ENCODE results near the gene YWHAH. TPM values are rescaled to one million over a fixed set of nuclear protein-coding genes. Genes with fewer than 3 reads are reported as not detected.

Gene YWHAH
- total and polyA plus RNA-seq, 8 donors: 40.2 to 106 (median 48.0) TPM

- Histone ChIP-seq H3K9me3 (no peaks in the 10 kb centered on the region), H3K27ac (peak overlapping the region in 1 of 4 donors; percentile 12), H3K27me3 (no peaks in the 10 kb centered on the region), H3K4me3 (peak overlapping the region; percentile 7 to 55 (median 33)), H3K36me3 (no peaks in the 10 kb centered on the region), H3K4me1 (peaks cover 0 to 3% (median 3%) of the 10 kb centered on the region in 3 donors)
- no peak for FAIRE-seq
- TF ChIP-seq, protein P1, sequence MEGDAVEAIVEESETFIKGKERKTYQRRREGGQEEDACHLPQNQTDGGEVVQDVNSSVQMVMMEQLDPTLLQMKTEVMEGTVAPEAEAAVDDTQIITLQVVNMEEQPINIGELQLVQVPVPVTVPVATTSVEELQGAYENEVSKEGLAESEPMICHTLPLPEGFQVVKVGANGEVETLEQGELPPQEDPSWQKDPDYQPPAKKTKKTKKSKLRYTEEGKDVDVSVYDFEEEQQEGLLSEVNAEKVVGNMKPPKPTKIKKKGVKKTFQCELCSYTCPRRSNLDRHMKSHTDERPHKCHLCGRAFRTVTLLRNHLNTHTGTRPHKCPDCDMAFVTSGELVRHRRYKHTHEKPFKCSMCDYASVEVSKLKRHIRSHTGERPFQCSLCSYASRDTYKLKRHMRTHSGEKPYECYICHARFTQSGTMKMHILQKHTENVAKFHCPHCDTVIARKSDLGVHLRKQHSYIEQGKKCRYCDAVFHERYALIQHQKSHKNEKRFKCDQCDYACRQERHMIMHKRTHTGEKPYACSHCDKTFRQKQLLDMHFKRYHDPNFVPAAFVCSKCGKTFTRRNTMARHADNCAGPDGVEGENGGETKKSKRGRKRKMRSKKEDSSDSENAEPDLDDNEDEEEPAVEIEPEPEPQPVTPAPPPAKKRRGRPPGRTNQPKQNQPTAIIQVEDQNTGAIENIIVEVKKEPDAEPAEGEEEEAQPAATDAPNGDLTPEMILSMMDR (IDR thresholded peaks at IDR 0.05): peak; percentile 93 to 97 (median 94)
- WGBS, 2 donors: 14 to 15% methylated on average over 50 to 55 of the region's 55 CpGs
- intact Hi-C loops (cut with DNase I): loop anchor here in 1 of 3 donors (10.0 kb wide), 1 partner anchor 504 kb away; the partner anchor contains the start of gene FBXO7
- DNase-seq: peak; percentile 71 to 99 (median 90)
- peak; percentile 91 to 97 (median 96) for ATAC-seq
These were observed 26.4 kb downstream of the YWHAH start for GRCh38 chr22:31970490-31971444.

- 72 to 76% methylated on average over 14 of the region's 14 CpGs for WGBS, 2 donors
- no peak for ATAC-seq
- Histone ChIP-seq H3K27ac (no peak overlapping the region), H3K36me3 (no peaks in the 10 kb centered on the region), H3K4me1 (peaks cover 0 to 3% (median 3%) of the 10 kb centered on the region in 3 donors), H3K4me3 (no peak overlapping the region), H3K9me3 (no peaks in the 10 kb centered on the region), H3K27me3 (no peaks in the 10 kb centered on the region)
- intact Hi-C loops (cut with DNase I): loop anchor here in 1 of 3 donors (10.0 kb wide), 1 partner anchor 503 kb away; the partner anchor contains the start of gene FBXO7
- FAIRE-seq: no peak
- TF ChIP-seq, protein P1 (IDR thresholded peaks at IDR 0.05): no peak
- peak in 1 of 6 donors; percentile 65 for DNase-seq
These were observed 27.8 kb downstream of the YWHAH start for GRCh38 chr22:31972180-31972579.

DNA sequence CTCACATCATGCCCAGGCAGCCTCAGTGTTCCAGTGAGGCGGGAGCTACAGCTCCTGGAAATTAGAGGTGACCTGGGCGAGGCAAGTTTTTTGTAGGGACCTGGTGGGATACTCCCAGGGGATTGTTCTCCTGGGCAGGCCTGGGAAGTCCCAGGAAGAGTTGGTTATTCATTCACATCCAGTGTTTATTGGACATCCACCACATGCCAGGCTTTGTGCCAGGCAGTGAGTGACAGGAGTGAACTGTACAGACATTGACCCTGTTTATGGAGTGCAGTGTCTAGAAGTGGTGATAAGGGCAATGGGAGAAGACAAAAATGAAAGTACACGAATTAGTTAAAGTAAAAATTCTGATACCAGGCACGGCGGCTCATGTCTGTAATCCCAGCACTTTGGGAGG, 29.4 kb downstream of the YWHAH start:
- TF ChIP-seq, protein P1 (IDR thresholded peaks at IDR 0.05): no peak
- H3K27me3 ChIP-seq: no peaks in the 10 kb centered on the region
- no peak overlapping the region for H3K4me3 ChIP-seq
- FAIRE-seq (no peak), ATAC-seq (peak in 2 of 4 donors; percentile 14 to 19), DNase-seq (peak in 3 of 6 donors; percentile 29 to 53 (median 50))
- H3K27ac ChIP-seq: peak overlapping the region in 2 of 4 donors; percentile 58 to 70
- no peaks in the 10 kb centered on the region for H3K9me3 ChIP-seq
- intact Hi-C loops (cut with DNase I): loop anchor here in 1 of 3 donors (10.0 kb wide), 1 partner anchor 501 kb away; the partner anchor contains the start of gene FBXO7
- WGBS, 2 donors: 44% methylated on average over 5 of the region's 5 CpGs
- no peaks in the 10 kb centered on the region for H3K36me3 ChIP-seq
- H3K4me1 ChIP-seq: peaks cover 0 to 3% (median 3%) of the 10 kb centered on the region in 3 donors

GRCh38 chr22:31977141-31977841, 33.0 kb downstream of the YWHAH start:
- Histone ChIP-seq H3K4me1 (no peaks in the 10 kb centered on the region), H3K9me3 (no peaks in the 10 kb centered on the region), H3K27me3 (no peaks in the 10 kb centered on the region), H3K27ac (no peak overlapping the region), H3K36me3 (no peaks in the 10 kb centered on the region), H3K4me3 (no peak overlapping the region)
- DNase-seq (peak; percentile 62 to 91 (median 78)), FAIRE-seq (no peak), ATAC-seq (peak; percentile 84 to 91 (median 88))
- 3 to 6% methylated on average over 9 of the region's 9 CpGs for WGBS, 2 donors
- intact Hi-C loops (cut with DNase I): loop anchor here in 1 of 3 donors (10.0 kb wide), 1 partner anchor 498 kb away; the partner anchor contains the start of gene FBXO7
- TF ChIP-seq, protein P1 (IDR thresholded peaks at IDR 0.05): peak; percentile 39 to 70 (median 48)
